Naive thymus-derived CD4-positive, alpha-beta T cell (primary cell): ENCODE measurements around the gene DLD. TPM values are rescaled to one million over a fixed set of nuclear protein-coding genes. Genes with fewer than 3 reads are reported as not detected.

Experiments used
- ATAC-seq: fragments of 150-1000 bp; cut with Tn5 transposase; 2 replicates; pipeline ENCODE4 v1.10.0; 2021; ENCODE audit warnings: mild to moderate bottlenecking, moderate library complexity
- CTCF ChIA-PET: fragments of 350-600 bp; sonication (Branson Sonifier 250); formaldehyde crosslinking; loops from one replicate; lab custom pipeline; 2021; ENCODE audit warnings: antibody characterized with exemption; lab: Charles Lee
- POLR2A ChIA-PET: fragments of 350-600 bp; sonication (Branson Sonifier 250); formaldehyde crosslinking; loops from one replicate; lab custom pipeline; 2021; ENCODE audit warnings: antibody characterized with exemption, inconsistent platforms; lab: Charles Lee
- DNase-seq, 9 donors: peaks; one replicate each; pipeline versions ENCODE4 v3.0.0 to v3.0.0-alpha.2; 2020 to 2022; ENCODE audit warnings: mixed read lengths in 1 of 9
- H3K27ac ChIP-seq: one replicate; pipeline ENCODE4 v1.7.0; 2013; ENCODE audit warnings: mild to moderate bottlenecking, low read depth, low read length, moderate library complexity
- H3K27me3 ChIP-seq, 2 donors: one replicate each; pipeline ENCODE4 v1.7.0; 2013; ENCODE audit warnings: low read length in 2 of 2, mild to moderate bottlenecking in 2 of 2, moderate library complexity in 2 of 2; ENCODE audit not compliant: control insufficient read depth in 2 of 2, insufficient read depth in 2 of 2
- H3K36me3 ChIP-seq, 3 experiments: 1 replicate in 2 of 3; 2 replicates in 1 of 3; pipeline ENCODE4 v1.7.0; 2013; ENCODE audit warnings: low read length in 3 of 3, mild to moderate bottlenecking in 3 of 3, moderate library complexity in 1 of 3; ENCODE audit not compliant: insufficient read depth in 3 of 3, control insufficient read depth in 2 of 3
- H3K4me1 ChIP-seq, 2 donors: one replicate each; pipeline ENCODE4 v1.7.0; 2013; ENCODE audit warnings: low read length in 2 of 2, mild to moderate bottlenecking in 2 of 2, moderate library complexity in 1 of 2; ENCODE audit not compliant: control insufficient read depth in 2 of 2, insufficient read depth in 2 of 2
- H3K4me3 ChIP-seq: 2 replicates; pipeline ENCODE4 v1.7.0; 2013; ENCODE audit warnings: mild to moderate bottlenecking, low read length
- H3K9me3 ChIP-seq, 3 experiments: 1 replicate in 2 of 3; 2 replicates in 1 of 3; pipeline ENCODE4 v1.7.0; 2013; ENCODE audit warnings: low read length in 3 of 3; ENCODE audit not compliant: control insufficient read depth in 2 of 3
- H3K27ac Mint-ChIP-seq, 9 donors: one replicate each; pipeline ENCODE4 v1.8.0; 2020 to 2022; ENCODE audit warnings: mixed read lengths in 9 of 9, mild to moderate bottlenecking in 8 of 9, moderate library complexity in 5 of 9, inconsistent platforms in 2 of 9
- H3K27me3 Mint-ChIP-seq, 5 donors: one replicate each; pipeline ENCODE4 v1.8.0; 2021 to 2022; ENCODE audit warnings: mixed read lengths in 5 of 5, mild to moderate bottlenecking in 1 of 5
- H3K36me3 Mint-ChIP-seq, 5 donors: one replicate each; pipeline ENCODE4 v1.8.0; 2020 to 2022; ENCODE audit warnings: mixed read lengths in 5 of 5, mild to moderate bottlenecking in 3 of 5, inconsistent platforms in 1 of 5
- H3K4me1 Mint-ChIP-seq, 7 donors: one replicate each; pipeline ENCODE4 v1.8.0; 2020 to 2022; ENCODE audit warnings: mixed read lengths in 7 of 7, mild to moderate bottlenecking in 3 of 7, inconsistent platforms in 1 of 7
- H3K4me3 Mint-ChIP-seq, 10 donors: one replicate each; pipeline ENCODE4 v1.8.0; 2020 to 2022; ENCODE audit warnings: mild to moderate bottlenecking in 10 of 10, mixed read lengths in 10 of 10, moderate library complexity in 6 of 10, inconsistent platforms in 2 of 10
- H3K9me3 Mint-ChIP-seq, 11 donors: one replicate each; pipeline ENCODE4 v1.8.0; 2020 to 2022; ENCODE audit warnings: mixed read lengths in 11 of 11, mild to moderate bottlenecking in 4 of 11, inconsistent platforms in 1 of 11, moderate library complexity in 1 of 11
- intact Hi-C, 2 donors: fragments of 100-400 bp; cut with micrococcal nuclease; formaldehyde crosslinking; loops; one replicate each; pipeline ENCODE4 v1.15.1; 2023
- polyA plus RNA-seq, 2 donors: library from polyadenylated mRNA; unstranded; fragments of 300-500 nt; fragmentation: Illumina TruSeq; gene quantifications; one replicate each; pipeline ENCODE4 v1.2.3, GENCODE V29; 2021
- total RNA-seq, 6 experiments: library from RNA in 5 of 6; stranded (reverse) in 5 of 6; gene quantifications; 1 replicate in 5 of 6; 2 replicates in 1 of 6; pipeline ENCODE4 v1.2.3 and lab custom pipeline; 2021 to 2026

DLD gene
- total and polyA plus RNA-seq, 7 experiments from 2014 or later = 44.5 to 72.4 (median 53.7) TPM

GRCh38 chr7:107946881-107947280 is 55.9 kb downstream of the DLD start:
- Histone ChIP-seq H3K9me3 (no peaks in the 10 kb centered on the region), H3K4me1 (no peaks in the 10 kb centered on the region), H3K27me3 (no peaks in the 10 kb centered on the region), H3K36me3 (no peaks in the 10 kb centered on the region), H3K4me3 (no peak overlapping the region), H3K27ac (no peak overlapping the region)
- ATAC-seq (no peak), DNase-seq (no peak)
- intact Hi-C loops = no loop called here
- ChIA-PET POLR2A (no interaction called here), CTCF (no interaction called here)
- Mint-ChIP-seq H3K4me3 (no peak overlapping the region), H3K27me3 (peaks cover 0 to 7% (median 0%) of the 10 kb centered on the region in 5 donors), H3K36me3 (peaks cover 0 to 11% (median 0%) of the 10 kb centered on the region in 5 donors), H3K27ac (no peak overlapping the region), H3K4me1 (no peaks in the 10 kb centered on the region), H3K9me3 (no peaks in the 10 kb centered on the region)

- Mint-ChIP-seq H3K9me3 (no peaks in the 10 kb centered on the region), H3K27me3 (peaks cover 0 to 9% (median 0%) of the 10 kb centered on the region in 5 donors), H3K4me1 (no peaks in the 10 kb centered on the region), H3K36me3 (peaks cover 0 to under 1% (median 0%) of the 10 kb centered on the region in 5 donors), H3K27ac (no peak overlapping the region), H3K4me3 (no peak overlapping the region)
- Histone ChIP-seq H3K9me3 (no peaks in the 10 kb centered on the region), H3K4me1 (no peaks in the 10 kb centered on the region), H3K27ac (no peak overlapping the region), H3K4me3 (no peak overlapping the region), H3K36me3 (no peaks in the 10 kb centered on the region), H3K27me3 (no peaks in the 10 kb centered on the region)
- no peak for ATAC-seq
- no peak for DNase-seq
- intact Hi-C loops = no loop called here
- POLR2A ChIA-PET = no interaction called here
- CTCF ChIA-PET = no interaction called here
These were observed 57.9 kb downstream of the DLD start for GRCh38 chr7:107948645-107949442.

- no peaks in the 10 kb centered on the region for H3K4me1 ChIP-seq
- H3K27ac ChIP-seq = no peak overlapping the region
- CTCF ChIA-PET = no interaction called here
- H3K4me1 Mint-ChIP-seq = no peaks in the 10 kb centered on the region
- H3K36me3 Mint-ChIP-seq = no peaks in the 10 kb centered on the region
- ATAC-seq = no peak
- H3K27me3 Mint-ChIP-seq = peaks cover 0 to 9% (median 0%) of the 10 kb centered on the region in 5 donors
- no peaks in the 10 kb centered on the region for H3K27me3 ChIP-seq
- no peak overlapping the region for H3K27ac Mint-ChIP-seq
- no peak overlapping the region for H3K4me3 ChIP-seq
- H3K36me3 ChIP-seq = no peaks in the 10 kb centered on the region
- H3K9me3 Mint-ChIP-seq = no peaks in the 10 kb centered on the region
- H3K4me3 Mint-ChIP-seq = no peak overlapping the region
- no peaks in the 10 kb centered on the region for H3K9me3 ChIP-seq
- POLR2A ChIA-PET = no interaction called here
- intact Hi-C loops = no loop called here
- no peak for DNase-seq
These were observed 58.5 kb downstream of the DLD start for GRCh38 chr7:107949443-107949935.

- DNase-seq (no peak), ATAC-seq (no peak)
- Histone ChIP-seq H3K9me3 (no peaks in the 10 kb centered on the region), H3K36me3 (no peaks in the 10 kb centered on the region), H3K4me1 (no peaks in the 10 kb centered on the region), H3K27me3 (no peaks in the 10 kb centered on the region), H3K27ac (no peak overlapping the region), H3K4me3 (no peak overlapping the region)
- Mint-ChIP-seq H3K27me3 (peaks cover 0 to 7% (median under 1%) of the 10 kb centered on the region in 5 donors), H3K9me3 (no peaks in the 10 kb centered on the region), H3K4me3 (no peak overlapping the region), H3K27ac (no peak overlapping the region), H3K4me1 (no peaks in the 10 kb centered on the region), H3K36me3 (no peaks in the 10 kb centered on the region)
- intact Hi-C loops = no loop called here
- ChIA-PET POLR2A (no interaction called here), CTCF (no interaction called here)
These were observed 60.3 kb downstream of the DLD start for GRCh38 chr7:107951172-107951787.

DNA sequence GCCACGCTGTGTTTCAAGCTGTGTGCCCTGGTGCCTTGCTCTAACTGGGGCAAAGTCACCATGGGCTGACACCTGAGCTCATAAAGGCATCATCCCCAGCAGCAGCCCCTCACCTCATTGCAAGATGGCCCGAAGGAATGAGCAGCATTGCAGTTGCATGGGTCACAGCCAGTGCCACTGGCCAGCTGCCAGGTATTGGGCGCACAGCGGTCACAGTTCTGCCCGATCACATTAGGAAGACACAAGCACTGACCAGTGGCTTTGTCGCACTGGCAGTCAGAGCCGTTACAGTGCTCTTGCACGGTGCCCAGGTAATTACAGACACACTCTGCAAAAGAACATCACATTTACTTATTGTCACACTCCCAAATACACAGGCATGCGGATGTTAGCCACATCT is 60.9 kb downstream of the DLD start:
- CTCF ChIA-PET = no interaction called here
- intact Hi-C loops = no loop called here
- Histone ChIP-seq H3K27ac (no peak overlapping the region), H3K27me3 (no peaks in the 10 kb centered on the region), H3K4me1 (no peaks in the 10 kb centered on the region), H3K4me3 (no peak overlapping the region), H3K36me3 (no peaks in the 10 kb centered on the region), H3K9me3 (no peaks in the 10 kb centered on the region)
- no peak overlapping the region for H3K4me3 Mint-ChIP-seq
- H3K9me3 Mint-ChIP-seq = no peaks in the 10 kb centered on the region
- no peak for ATAC-seq
- H3K27me3 Mint-ChIP-seq = peaks cover 0 to 11% (median 5%) of the 10 kb centered on the region in 5 donors
- no peak overlapping the region for H3K27ac Mint-ChIP-seq
- DNase-seq = no peak
- POLR2A ChIA-PET = no interaction called here
- no peaks in the 10 kb centered on the region for H3K4me1 Mint-ChIP-seq
- H3K36me3 Mint-ChIP-seq = no peaks in the 10 kb centered on the region

DNA sequence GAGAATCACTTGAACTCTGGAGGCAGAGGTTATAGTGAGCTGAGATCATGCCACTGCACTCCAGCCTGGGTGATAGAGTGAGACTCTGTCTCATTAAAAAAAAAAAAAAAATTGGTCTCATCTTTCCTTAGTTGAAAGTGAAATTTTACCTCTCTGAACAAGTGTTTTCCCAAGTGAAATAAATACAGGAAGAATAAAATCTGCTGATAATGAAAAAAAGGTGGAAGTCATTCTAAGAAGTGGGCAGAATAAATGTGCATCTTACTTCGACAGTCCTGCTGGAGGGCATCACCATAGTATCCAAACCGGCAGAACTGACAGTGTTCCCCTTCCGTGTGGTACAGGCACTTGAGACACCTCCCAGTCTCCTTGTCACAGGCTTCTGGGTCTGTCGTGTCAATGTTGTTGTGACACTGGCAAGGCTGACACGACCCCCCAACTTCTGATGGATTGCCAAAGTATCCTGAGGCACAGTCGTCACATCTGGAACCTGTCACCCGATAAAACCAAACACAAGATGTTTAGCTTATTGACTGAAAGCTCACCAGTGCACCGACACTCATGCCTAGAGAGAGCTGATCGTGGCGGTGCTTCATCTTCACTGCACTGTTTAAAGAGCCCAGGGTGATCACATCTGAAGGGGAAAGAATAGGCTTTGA is 62.4 kb downstream of the DLD start:
- Mint-ChIP-seq H3K36me3 (no peaks in the 10 kb centered on the region), H3K4me3 (no peak overlapping the region), H3K4me1 (no peaks in the 10 kb centered on the region), H3K9me3 (no peaks in the 10 kb centered on the region), H3K27me3 (peaks cover 5 to 17% (median 12%) of the 10 kb centered on the region in 5 donors), H3K27ac (no peak overlapping the region)
- Histone ChIP-seq H3K27me3 (no peaks in the 10 kb centered on the region), H3K27ac (no peak overlapping the region), H3K9me3 (no peaks in the 10 kb centered on the region), H3K4me1 (no peaks in the 10 kb centered on the region), H3K4me3 (no peak overlapping the region), H3K36me3 (no peaks in the 10 kb centered on the region)
- intact Hi-C loops = no loop called here
- DNase-seq = no peak
- ChIA-PET CTCF (no interaction called here), POLR2A (no interaction called here)
- no peak for ATAC-seq
